Neural progenitor cell (in vitro differentiated cells): ENCODE results near the gene SLX9. TPM values are rescaled to one million over a fixed set of nuclear protein-coding genes. Genes with fewer than 3 reads are reported as not detected.
"Not testable (repeated sequence)": the region's sequence is repeated elsewhere in the genome, so short reads cannot be mapped to it uniquely, and the experiment has no call there.

Source experiments
- DNase-seq: peaks from one replicate; pipeline ENCODE4 v3.0.0-alpha.2; 2016; ENCODE audit warnings: low spot score
- H2AFZ ChIP-seq: fragments of 200-600 bp; sonication (generic); replicated peaks from 2 replicates; pipeline ENCODE4 v1.6.1; 2016; ENCODE audit warnings: antibody characterized with exemption
- H3F3A ChIP-seq: fragments of 200-600 bp; sonication (generic); 2 replicates; pipeline ENCODE4 v1.6.1; 2016; ENCODE audit warnings: antibody characterized with exemption, low read depth
- H3K27ac ChIP-seq: fragments of 200-600 bp; sonication (generic); 2 replicates; pipeline ENCODE4 v1.5.1; 2016; ENCODE audit warnings: mild to moderate bottlenecking
- H3K27me3 ChIP-seq: fragments of 200-600 bp; sonication (generic); 2 replicates; pipeline ENCODE4 v1.6.1; 2016; ENCODE audit warnings: mild to moderate bottlenecking, moderate library complexity
- H3K36me3 ChIP-seq: fragments of 200-600 bp; sonication (generic); 2 replicates; pipeline ENCODE4 v1.5.1; 2016
- H3K4me1 ChIP-seq: fragments of 200-600 bp; sonication (generic); 2 replicates; pipeline ENCODE4 v1.6.1; 2016; ENCODE audit warnings: mixed run types
- H3K4me2 ChIP-seq: fragments of 200-600 bp; sonication (generic); 2 replicates; pipeline ENCODE4 v1.6.1; 2016
- H3K4me3 ChIP-seq: fragments of 200-600 bp; sonication (generic); 2 replicates; pipeline ENCODE4 v1.5.1; 2016
- H3K79me2 ChIP-seq: fragments of 200-600 bp; sonication (generic); 2 replicates; pipeline ENCODE4 v1.6.1; 2016; ENCODE audit warnings: low read depth
- H3K9ac ChIP-seq: fragments of 200-600 bp; sonication (generic); 2 replicates; pipeline ENCODE4 v1.6.1; 2016
- H3K9me3 ChIP-seq: fragments of 200-600 bp; sonication (generic); 2 replicates; pipeline ENCODE4 v1.5.1; 2016; ENCODE audit warnings: low read depth
- H4K20me1 ChIP-seq: fragments of 200-600 bp; sonication (generic); 2 replicates; pipeline ENCODE4 v1.6.1; 2016; ENCODE audit warnings: low read depth
- H3K27ac Mint-ChIP-seq: 3 replicates; pipeline ENCODE4 v1.8.0; 2021; ENCODE audit warnings: mixed read lengths
- H3K27me3 Mint-ChIP-seq: 2 replicates; pipeline ENCODE4 v1.8.0; 2022; ENCODE audit warnings: low read depth, mild to moderate bottlenecking, inconsistent platforms, moderate library complexity, mixed read lengths; ENCODE audit not compliant: insufficient read depth
- H3K36me3 Mint-ChIP-seq: 3 replicates; pipeline ENCODE4 v1.8.0; 2021; ENCODE audit warnings: mixed read lengths
- H3K4me1 Mint-ChIP-seq: 3 replicates; pipeline ENCODE4 v1.8.0; 2021; ENCODE audit warnings: mixed read lengths
- H3K4me3 Mint-ChIP-seq: 3 replicates; pipeline ENCODE4 v1.8.0; 2021; ENCODE audit warnings: mild to moderate bottlenecking, moderate library complexity, mixed read lengths
- H3K9me3 Mint-ChIP-seq: 3 replicates; pipeline ENCODE4 v1.8.0; 2020; ENCODE audit warnings: mixed read lengths
- EZH2 ChIP-seq: fragments of 200-600 bp; sonication (generic); IDR thresholded peaks from 2 replicates; pipeline ENCODE4 v1.6.1; 2017; ENCODE audit warnings: antibody characterized with exemption, mild to moderate bottlenecking, moderate library complexity
- EZH2phosphoT487 ChIP-seq: fragments of 200-600 bp; sonication (generic); IDR thresholded peaks from 2 replicates; pipeline ENCODE4 v1.6.1; 2017; ENCODE audit warnings: antibody characterized with exemption
- total RNA-seq: library from RNA; depleted of rRNA; stranded (reverse); fragments of >200 nt; gene quantifications from 2 replicates; pipeline ENCODE4 v1.2.3, GENCODE V29; 2015; ENCODE audit warnings: low replicate concordance
- TF ChIP-seq, protein P1 (sequence below): fragments of 200-600 bp; sonication (generic); IDR thresholded peaks from 2 replicates; pipeline ENCODE4 v1.5.1; 2017; ENCODE audit warnings: antibody characterized with exemption, mild to moderate bottlenecking

Gene SLX9
- total RNA-seq, 1 donor from 2014 or later = 4.7 TPM

DNA sequence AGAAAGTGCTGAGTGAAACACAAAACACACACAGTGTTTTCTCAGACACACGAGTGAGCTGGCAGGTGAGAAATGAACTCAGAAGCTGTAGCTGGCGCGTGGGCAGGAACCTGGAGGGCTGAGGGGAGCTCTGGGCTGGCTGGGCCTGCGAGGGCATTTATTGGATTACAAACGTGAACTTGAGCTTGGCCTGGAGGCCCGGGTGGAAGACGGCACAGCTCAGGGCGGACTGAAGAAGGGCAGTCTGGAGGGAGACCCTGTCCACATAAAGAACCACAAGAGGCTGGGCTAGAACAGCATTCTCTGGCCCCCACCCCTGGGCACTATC is 82.5 kb downstream of the SLX9 start:
- no peak for DNase-seq
- H3K27me3 ChIP-seq = peaks cover 38% of the 10 kb centered on the region
- no peak overlapping the region for H3K27ac ChIP-seq
- no peaks in the 10 kb centered on the region for H3K36me3 ChIP-seq
- TF ChIP-seq EZH2 = no peak
- TF ChIP-seq EZH2phosphoT487 = no peak
- TF ChIP-seq, protein P1, sequence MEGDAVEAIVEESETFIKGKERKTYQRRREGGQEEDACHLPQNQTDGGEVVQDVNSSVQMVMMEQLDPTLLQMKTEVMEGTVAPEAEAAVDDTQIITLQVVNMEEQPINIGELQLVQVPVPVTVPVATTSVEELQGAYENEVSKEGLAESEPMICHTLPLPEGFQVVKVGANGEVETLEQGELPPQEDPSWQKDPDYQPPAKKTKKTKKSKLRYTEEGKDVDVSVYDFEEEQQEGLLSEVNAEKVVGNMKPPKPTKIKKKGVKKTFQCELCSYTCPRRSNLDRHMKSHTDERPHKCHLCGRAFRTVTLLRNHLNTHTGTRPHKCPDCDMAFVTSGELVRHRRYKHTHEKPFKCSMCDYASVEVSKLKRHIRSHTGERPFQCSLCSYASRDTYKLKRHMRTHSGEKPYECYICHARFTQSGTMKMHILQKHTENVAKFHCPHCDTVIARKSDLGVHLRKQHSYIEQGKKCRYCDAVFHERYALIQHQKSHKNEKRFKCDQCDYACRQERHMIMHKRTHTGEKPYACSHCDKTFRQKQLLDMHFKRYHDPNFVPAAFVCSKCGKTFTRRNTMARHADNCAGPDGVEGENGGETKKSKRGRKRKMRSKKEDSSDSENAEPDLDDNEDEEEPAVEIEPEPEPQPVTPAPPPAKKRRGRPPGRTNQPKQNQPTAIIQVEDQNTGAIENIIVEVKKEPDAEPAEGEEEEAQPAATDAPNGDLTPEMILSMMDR = no peak
- Mint-ChIP-seq H3K4me3 (no peak overlapping the region), H3K4me1 (peaks cover 44% of the 10 kb centered on the region), H3K27ac (peak overlapping the region; percentile 82), H3K36me3 (peaks cover 3% of the 10 kb centered on the region), H3K9me3 (peaks cover 34% of the 10 kb centered on the region), H3K27me3 (peaks cover 48% of the 10 kb centered on the region)
- no peaks in the 10 kb centered on the region for H4K20me1 ChIP-seq
- no peaks in the 10 kb centered on the region for H3K9me3 ChIP-seq
- H3K4me2 ChIP-seq = no peak overlapping the region
- H3K4me1 ChIP-seq = peaks cover 4% of the 10 kb centered on the region
- H3K4me3 ChIP-seq = no peak overlapping the region
- no peak overlapping the region for H3K9ac ChIP-seq
- H3F3A ChIP-seq = peaks cover 7% of the 10 kb centered on the region
- H3K79me2 ChIP-seq = no peaks in the 10 kb centered on the region
- no peak overlapping the region for H2AFZ ChIP-seq

DNA sequence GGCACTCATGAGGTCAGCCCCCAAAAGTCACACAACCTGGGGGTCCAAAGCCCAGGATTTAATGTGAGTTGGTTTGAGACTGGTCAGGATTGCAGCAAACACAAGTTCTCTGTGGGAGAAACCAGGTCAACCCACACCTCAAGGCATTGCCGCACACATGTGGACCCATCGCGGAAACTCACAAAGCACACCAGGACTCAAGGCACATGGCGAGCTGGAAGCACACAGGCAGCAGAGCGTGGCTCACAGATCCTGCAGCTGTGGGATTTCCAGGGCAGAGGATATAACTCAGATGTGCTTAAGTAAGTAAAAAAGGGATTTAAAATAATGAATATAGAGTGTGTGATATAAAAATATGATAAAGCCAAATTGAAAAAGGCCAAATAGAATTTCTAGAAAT is 82.9 kb downstream of the SLX9 start:
- Histone ChIP-seq H3K79me2 (no peaks in the 10 kb centered on the region), H3K4me2 (no peak overlapping the region), H3K4me3 (no peak overlapping the region), H3K36me3 (no peaks in the 10 kb centered on the region), H3K27ac (no peak overlapping the region), H3K9ac (no peak overlapping the region), H3F3A (peaks cover 2% of the 10 kb centered on the region), H3K4me1 (peaks cover 4% of the 10 kb centered on the region), H2AFZ (no peak overlapping the region), H3K9me3 (no peaks in the 10 kb centered on the region), H3K27me3 (peaks cover 34% of the 10 kb centered on the region), H4K20me1 (no peaks in the 10 kb centered on the region)
- no peak for TF ChIP-seq EZH2phosphoT487
- no peak for TF ChIP-seq EZH2
- TF ChIP-seq, protein P1 = no peak
- H3K9me3 Mint-ChIP-seq = peaks cover 31% of the 10 kb centered on the region
- peaks cover 3% of the 10 kb centered on the region for H3K36me3 Mint-ChIP-seq
- peak overlapping the region; percentile 39 for H3K27ac Mint-ChIP-seq
- DNase-seq = no peak
- peaks cover 45% of the 10 kb centered on the region for H3K27me3 Mint-ChIP-seq
- H3K4me3 Mint-ChIP-seq = peak overlapping the region; percentile 5
- H3K4me1 Mint-ChIP-seq = peaks cover 40% of the 10 kb centered on the region

DNA sequence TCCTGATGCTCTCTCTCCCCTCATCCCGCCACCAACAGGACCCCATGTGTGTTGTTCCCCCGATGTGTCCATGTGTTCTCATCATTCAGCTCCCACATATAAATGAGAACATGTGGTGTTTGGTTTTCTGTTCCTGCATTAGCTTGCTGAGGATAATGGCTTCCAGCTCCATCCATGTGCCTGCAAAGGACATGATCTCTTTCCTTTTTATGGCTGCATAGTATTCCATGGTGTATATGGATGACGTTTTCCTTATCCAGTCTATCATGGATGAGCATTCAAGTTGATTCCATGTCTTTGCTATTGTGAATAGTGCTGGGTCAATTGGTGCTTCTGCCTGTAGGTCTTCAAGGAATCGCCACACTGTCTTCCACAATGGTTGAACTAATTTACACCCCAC is 84.7 kb downstream of the SLX9 start:
- H3F3A ChIP-seq, H2AFZ ChIP-seq, H3K9ac ChIP-seq, H3K36me3 Mint-ChIP-seq, H3K9me3 ChIP-seq, H3K27ac ChIP-seq, H3K4me3 ChIP-seq, H3K4me1 ChIP-seq, H3K4me2 ChIP-seq, H3K36me3 ChIP-seq, DNase-seq, H4K20me1 ChIP-seq, H3K79me2 ChIP-seq, H3K4me3 Mint-ChIP-seq: not testable (repeated sequence)
- Mint-ChIP-seq H3K9me3 (peaks cover 29% of the 10 kb centered on the region), H3K27me3 (peaks cover 44% of the 10 kb centered on the region), H3K27ac (peak overlapping the region; percentile 58), H3K4me1 (peaks cover 40% of the 10 kb centered on the region)
- peaks cover 16% of the 10 kb centered on the region for H3K27me3 ChIP-seq

DNA sequence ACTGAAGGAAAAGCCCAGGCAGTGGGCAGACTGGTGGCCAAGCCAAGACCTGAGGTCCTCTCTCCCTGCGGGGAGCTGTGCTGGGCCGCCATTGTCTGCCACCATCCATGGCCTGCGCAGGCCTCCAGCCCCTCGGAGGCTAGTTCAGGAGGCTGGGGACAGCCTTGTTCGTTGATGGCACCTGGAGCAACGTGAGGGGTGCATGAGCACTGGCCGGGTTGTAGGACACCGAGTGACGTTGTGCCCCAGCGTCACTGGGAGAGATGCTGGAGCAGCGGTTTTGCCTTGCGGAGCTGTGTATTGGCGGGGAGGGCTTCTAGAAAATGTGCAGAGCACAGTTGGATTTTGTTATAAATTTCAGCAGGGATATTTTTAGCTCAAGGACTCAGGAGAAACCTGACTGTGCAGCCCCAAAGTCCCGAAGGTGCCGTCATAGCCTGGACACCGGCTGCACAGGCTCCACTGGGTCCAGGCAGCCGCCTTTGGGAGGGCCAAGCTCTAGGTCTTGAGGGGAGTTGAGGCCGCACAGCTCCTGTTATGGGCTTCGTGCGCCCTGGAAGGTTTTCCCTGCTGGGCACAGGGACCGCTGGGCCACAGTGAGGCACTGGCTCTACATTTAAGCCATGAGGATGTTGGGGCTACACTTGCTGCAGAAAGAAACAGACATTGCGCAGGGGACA is 86.4 kb downstream of the SLX9 start:
- H3K4me1 ChIP-seq = peaks cover 22% of the 10 kb centered on the region
- H3K36me3 ChIP-seq = no peaks in the 10 kb centered on the region
- H3K79me2 ChIP-seq = no peaks in the 10 kb centered on the region
- TF ChIP-seq EZH2phosphoT487 (no peak), EZH2 (no peak)
- TF ChIP-seq, protein P1 = no peak
- peaks cover 45% of the 10 kb centered on the region for H3K4me1 Mint-ChIP-seq
- H3K27ac ChIP-seq = no peak overlapping the region
- H3K9ac ChIP-seq = no peak overlapping the region
- no peak for DNase-seq
- H4K20me1 ChIP-seq = peaks cover 19% of the 10 kb centered on the region
- no peak overlapping the region for H3K27ac Mint-ChIP-seq
- H3K4me2 ChIP-seq = no peak overlapping the region
- no peak overlapping the region for H3K4me3 Mint-ChIP-seq
- H3K9me3 ChIP-seq = no peaks in the 10 kb centered on the region
- H3K27me3 Mint-ChIP-seq = peaks cover 47% of the 10 kb centered on the region
- peaks cover 26% of the 10 kb centered on the region for H3F3A ChIP-seq
- H3K27me3 ChIP-seq = no peaks in the 10 kb centered on the region
- H3K4me3 ChIP-seq = no peak overlapping the region
- peaks cover 27% of the 10 kb centered on the region for H3K9me3 Mint-ChIP-seq
- H3K36me3 Mint-ChIP-seq = peaks cover 3% of the 10 kb centered on the region
- no peak overlapping the region for H2AFZ ChIP-seq
